ENCODE measurements around the gene ATP6V0C.

The ATP6V0C gene

GRCh38 chr16:2513405-2514332, at the start of gene ATP6V0C:
Gene ATP6V0C (plus strand): TSS chr16:2513952. CDS start chr16:2514104, 152 bp downstream.
- Mint-ChIP-seq H3K27ac (peak within 1 kb of the TSS; percentile 92), H3K36me3 (no peaks in the 10 kb centered on the region), H3K4me1 (ENCODE audit: low read depth) (peaks cover 42% of the 10 kb centered on the region), H3K27me3 (no peaks in the 10 kb centered on the region), H3K4me3 (peak within 1 kb of the TSS; percentile 91), H3K9me3 (ENCODE audit: low read depth) (no peaks in the 10 kb centered on the region)

GRCh38 chr16:2464333-2464732, 49.4 kb upstream of the ATP6V0C start:
- Mint-ChIP-seq H3K4me1 (ENCODE audit: low read depth) (peaks cover 6% of the 10 kb centered on the region), H3K36me3 (no peaks in the 10 kb centered on the region), H3K27ac (no peak overlapping the region), H3K4me3 (no peak overlapping the region), H3K9me3 (ENCODE audit: low read depth) (no peaks in the 10 kb centered on the region), H3K27me3 (no peaks in the 10 kb centered on the region)

GRCh38 chr16:2465653-2466415, 47.9 kb upstream of the ATP6V0C start:
- Mint-ChIP-seq H3K4me1 (ENCODE audit: low read depth) (peaks cover 7% of the 10 kb centered on the region), H3K4me3 (no peak overlapping the region), H3K36me3 (no peaks in the 10 kb centered on the region), H3K9me3 (ENCODE audit: low read depth) (no peaks in the 10 kb centered on the region), H3K27me3 (peaks cover 6% of the 10 kb centered on the region), H3K27ac (no peak overlapping the region)

GRCh38 chr16:2466667-2467527, 46.9 kb upstream of the ATP6V0C start:
- no peaks in the 10 kb centered on the region for H3K9me3 Mint-ChIP-seq (ENCODE audit: low read depth)
- H3K4me1 Mint-ChIP-seq (ENCODE audit: low read depth): peaks cover 7% of the 10 kb centered on the region
- H3K27ac Mint-ChIP-seq: no peak overlapping the region
- no peaks in the 10 kb centered on the region for H3K36me3 Mint-ChIP-seq
- H3K27me3 Mint-ChIP-seq: peaks cover 6% of the 10 kb centered on the region
- H3K4me3 Mint-ChIP-seq: peak overlapping the region; percentile 27

- Mint-ChIP-seq H3K36me3 (no peaks in the 10 kb centered on the region), H3K27ac (no peak overlapping the region), H3K9me3 (ENCODE audit: low read depth) (no peaks in the 10 kb centered on the region), H3K4me3 (peak overlapping the region; percentile 27), H3K27me3 (peaks cover 6% of the 10 kb centered on the region), H3K4me1 (ENCODE audit: low read depth) (peaks cover 7% of the 10 kb centered on the region)
Observed at GRCh38 chr16:2467528-2468232, 46.1 kb upstream of the ATP6V0C start.

GRCh38 chr16:2468233-2468724, 45.5 kb upstream of the ATP6V0C start:
- peaks cover 7% of the 10 kb centered on the region for H3K4me1 Mint-ChIP-seq (ENCODE audit: low read depth)
- no peak overlapping the region for H3K27ac Mint-ChIP-seq
- H3K9me3 Mint-ChIP-seq (ENCODE audit: low read depth): no peaks in the 10 kb centered on the region
- no peaks in the 10 kb centered on the region for H3K36me3 Mint-ChIP-seq
- peaks cover 6% of the 10 kb centered on the region for H3K27me3 Mint-ChIP-seq
- peak overlapping the region; percentile 40 for H3K4me3 Mint-ChIP-seq

- no peaks in the 10 kb centered on the region for H3K36me3 Mint-ChIP-seq
- H3K27ac Mint-ChIP-seq: no peak overlapping the region
- peaks cover 6% of the 10 kb centered on the region for H3K27me3 Mint-ChIP-seq
- H3K4me3 Mint-ChIP-seq: no peak overlapping the region
- peaks cover 8% of the 10 kb centered on the region for H3K4me1 Mint-ChIP-seq (ENCODE audit: low read depth)
- H3K9me3 Mint-ChIP-seq (ENCODE audit: low read depth): no peaks in the 10 kb centered on the region
Observed at GRCh38 chr16:2468725-2469398, 44.9 kb upstream of the ATP6V0C start.

GRCh38 chr16:2469399-2470233, 44.1 kb upstream of the ATP6V0C start:
- H3K27me3 Mint-ChIP-seq: peaks cover 6% of the 10 kb centered on the region
- no peaks in the 10 kb centered on the region for H3K36me3 Mint-ChIP-seq
- H3K9me3 Mint-ChIP-seq (ENCODE audit: low read depth): no peaks in the 10 kb centered on the region
- peaks cover 8% of the 10 kb centered on the region for H3K4me1 Mint-ChIP-seq (ENCODE audit: low read depth)
- H3K4me3 Mint-ChIP-seq: peak overlapping the region; percentile 47
- H3K27ac Mint-ChIP-seq: no peak overlapping the region

GRCh38 chr16:2470234-2470601, 43.5 kb upstream of the ATP6V0C start:
- H3K4me3 Mint-ChIP-seq: no peak overlapping the region
- H3K27ac Mint-ChIP-seq: no peak overlapping the region
- H3K27me3 Mint-ChIP-seq: peaks cover 6% of the 10 kb centered on the region
- H3K9me3 Mint-ChIP-seq (ENCODE audit: low read depth): no peaks in the 10 kb centered on the region
- no peaks in the 10 kb centered on the region for H3K36me3 Mint-ChIP-seq
- H3K4me1 Mint-ChIP-seq (ENCODE audit: low read depth): peaks cover 8% of the 10 kb centered on the region

GRCh38 chr16:2470603-2471015, 43.1 kb upstream of the ATP6V0C start:
- H3K27me3 Mint-ChIP-seq: peaks cover 6% of the 10 kb centered on the region

GRCh38 chr16:2471016-2471652, 42.6 kb upstream of the ATP6V0C start, which contains the start of gene NTN3:
Gene NTN3 (plus strand): TSS chr16:2471297. CDS start chr16:2471702, 405 bp downstream.
- H3K27me3 Mint-ChIP-seq: peaks cover 6% of the 10 kb centered on the region
- H3K4me3 Mint-ChIP-seq: no peak within 1 kb of the TSS
- no peak within 1 kb of the TSS for H3K27ac Mint-ChIP-seq
- no peaks in the 10 kb centered on the region for H3K9me3 Mint-ChIP-seq (ENCODE audit: low read depth)
- peaks cover 10% of the 10 kb centered on the region for H3K4me1 Mint-ChIP-seq (ENCODE audit: low read depth)
- no peaks in the 10 kb centered on the region for H3K36me3 Mint-ChIP-seq

More at GRCh38 chr16:2470603-2471015, 43.1 kb upstream of the ATP6V0C start:
- no peak overlapping the region for H3K4me3 Mint-ChIP-seq
- no peak overlapping the region for H3K27ac Mint-ChIP-seq
- no peaks in the 10 kb centered on the region for H3K36me3 Mint-ChIP-seq
- H3K9me3 Mint-ChIP-seq (ENCODE audit: low read depth): no peaks in the 10 kb centered on the region
- peaks cover 8% of the 10 kb centered on the region for H3K4me1 Mint-ChIP-seq (ENCODE audit: low read depth)

GRCh38 chr16:2471653-2472487, 41.9 kb upstream of the ATP6V0C start:
- Mint-ChIP-seq H3K27ac (no peak overlapping the region), H3K36me3 (no peaks in the 10 kb centered on the region), H3K9me3 (ENCODE audit: low read depth) (no peaks in the 10 kb centered on the region), H3K27me3 (peaks cover 6% of the 10 kb centered on the region), H3K4me3 (no peak overlapping the region), H3K4me1 (ENCODE audit: low read depth) (peaks cover 17% of the 10 kb centered on the region)
